Adrenal gland (tissue), 5 donors: ENCODE measurements around the gene SPP1.

Experiments used
- POLR2A ChIP-seq, 2 donors: fragments of 450-650 bp; IDR thresholded peaks; one replicate each; pipeline ENCODE4 v1.6.1; 2017; ENCODE audit warnings: antibody characterized with exemption in 2 of 2, mild to moderate bottlenecking in 2 of 2, moderate library complexity in 1 of 2
- TF ChIP-seq, protein P1 (sequence below), 6 experiments: fragments of 450-650 bp in 4 of 6; fragments of 200-600 bp in 2 of 6; sonication (generic) in 1 of 6; IDR thresholded peaks; 1 replicate in 5 of 6; 2 replicates in 1 of 6; pipeline versions ENCODE4 v1.5.1 to v1.8.0; 2016 to 2021; ENCODE audit warnings: antibody characterized with exemption in 6 of 6, mild to moderate bottlenecking in 2 of 6, moderate library complexity in 1 of 6
- donor health status: DM: no; HTN: no; CAD: no.

DNA sequence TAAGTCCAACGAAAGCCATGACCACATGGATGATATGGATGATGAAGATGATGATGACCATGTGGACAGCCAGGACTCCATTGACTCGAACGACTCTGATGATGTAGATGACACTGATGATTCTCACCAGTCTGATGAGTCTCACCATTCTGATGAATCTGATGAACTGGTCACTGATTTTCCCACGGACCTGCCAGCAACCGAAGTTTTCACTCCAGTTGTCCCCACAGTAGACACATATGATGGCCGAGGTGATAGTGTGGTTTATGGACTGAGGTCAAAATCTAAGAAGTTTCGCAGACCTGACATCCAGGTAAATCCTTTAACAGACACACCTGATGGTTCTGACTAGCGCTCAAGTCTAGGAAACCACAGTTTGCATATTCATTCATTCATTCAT is 6.0 kb downstream of the SPP1 start:
- TF ChIP-seq POLR2A (IDR thresholded peaks at IDR 0.05): no peak
- TF ChIP-seq, protein P1, sequence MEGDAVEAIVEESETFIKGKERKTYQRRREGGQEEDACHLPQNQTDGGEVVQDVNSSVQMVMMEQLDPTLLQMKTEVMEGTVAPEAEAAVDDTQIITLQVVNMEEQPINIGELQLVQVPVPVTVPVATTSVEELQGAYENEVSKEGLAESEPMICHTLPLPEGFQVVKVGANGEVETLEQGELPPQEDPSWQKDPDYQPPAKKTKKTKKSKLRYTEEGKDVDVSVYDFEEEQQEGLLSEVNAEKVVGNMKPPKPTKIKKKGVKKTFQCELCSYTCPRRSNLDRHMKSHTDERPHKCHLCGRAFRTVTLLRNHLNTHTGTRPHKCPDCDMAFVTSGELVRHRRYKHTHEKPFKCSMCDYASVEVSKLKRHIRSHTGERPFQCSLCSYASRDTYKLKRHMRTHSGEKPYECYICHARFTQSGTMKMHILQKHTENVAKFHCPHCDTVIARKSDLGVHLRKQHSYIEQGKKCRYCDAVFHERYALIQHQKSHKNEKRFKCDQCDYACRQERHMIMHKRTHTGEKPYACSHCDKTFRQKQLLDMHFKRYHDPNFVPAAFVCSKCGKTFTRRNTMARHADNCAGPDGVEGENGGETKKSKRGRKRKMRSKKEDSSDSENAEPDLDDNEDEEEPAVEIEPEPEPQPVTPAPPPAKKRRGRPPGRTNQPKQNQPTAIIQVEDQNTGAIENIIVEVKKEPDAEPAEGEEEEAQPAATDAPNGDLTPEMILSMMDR (IDR thresholded peaks at IDR 0.05): no peak
